Neural progenitor cell (in vitro differentiated cells): ENCODE measurements around the gene SUPT3H.

Experiments used
- EZH2 ChIP-seq: fragments of 200-600 bp; sonication (generic); IDR thresholded peaks from 2 replicates; pipeline ENCODE4 v1.6.1; 2017; ENCODE audit warnings: antibody characterized with exemption, mild to moderate bottlenecking, moderate library complexity
- TF ChIP-seq, protein P1 (sequence below): fragments of 200-600 bp; sonication (generic); IDR thresholded peaks from 2 replicates; pipeline ENCODE4 v1.5.1; 2017; ENCODE audit warnings: antibody characterized with exemption, mild to moderate bottlenecking

DNA sequence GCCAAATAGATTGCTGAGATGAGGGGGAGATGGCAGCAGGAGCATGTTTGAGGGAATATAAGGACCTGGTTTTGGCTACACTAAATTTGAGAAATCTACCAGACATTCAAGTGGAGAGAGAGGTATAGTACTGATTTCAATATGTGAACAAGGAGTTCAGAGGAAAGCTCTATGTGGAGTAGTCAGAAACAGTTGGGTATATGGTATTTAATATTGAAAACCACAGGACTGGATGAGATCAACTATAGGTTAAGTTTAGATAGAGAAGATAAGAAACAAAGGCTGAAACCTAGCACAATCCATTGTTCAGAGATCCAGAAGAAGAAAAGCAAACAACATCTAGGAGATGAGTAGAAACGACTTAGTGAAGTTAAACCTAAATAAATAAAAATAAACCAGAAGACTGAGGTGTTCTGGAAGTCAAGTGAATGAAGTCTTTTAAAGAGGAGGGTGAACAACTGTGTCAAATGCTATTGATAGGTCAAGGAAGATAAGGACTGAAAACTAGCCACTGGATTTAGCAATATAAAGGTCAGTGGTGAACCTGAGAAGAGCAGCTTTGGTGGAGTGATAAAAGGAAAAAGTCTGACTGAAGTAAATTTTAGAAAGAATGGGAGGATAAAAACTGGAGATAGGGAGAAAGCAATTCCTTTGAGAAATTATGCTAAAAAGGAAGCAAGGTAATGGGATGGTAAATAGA, 170.8 kb downstream of the SUPT3H start:
- TF ChIP-seq EZH2 = no peak
- TF ChIP-seq, protein P1, sequence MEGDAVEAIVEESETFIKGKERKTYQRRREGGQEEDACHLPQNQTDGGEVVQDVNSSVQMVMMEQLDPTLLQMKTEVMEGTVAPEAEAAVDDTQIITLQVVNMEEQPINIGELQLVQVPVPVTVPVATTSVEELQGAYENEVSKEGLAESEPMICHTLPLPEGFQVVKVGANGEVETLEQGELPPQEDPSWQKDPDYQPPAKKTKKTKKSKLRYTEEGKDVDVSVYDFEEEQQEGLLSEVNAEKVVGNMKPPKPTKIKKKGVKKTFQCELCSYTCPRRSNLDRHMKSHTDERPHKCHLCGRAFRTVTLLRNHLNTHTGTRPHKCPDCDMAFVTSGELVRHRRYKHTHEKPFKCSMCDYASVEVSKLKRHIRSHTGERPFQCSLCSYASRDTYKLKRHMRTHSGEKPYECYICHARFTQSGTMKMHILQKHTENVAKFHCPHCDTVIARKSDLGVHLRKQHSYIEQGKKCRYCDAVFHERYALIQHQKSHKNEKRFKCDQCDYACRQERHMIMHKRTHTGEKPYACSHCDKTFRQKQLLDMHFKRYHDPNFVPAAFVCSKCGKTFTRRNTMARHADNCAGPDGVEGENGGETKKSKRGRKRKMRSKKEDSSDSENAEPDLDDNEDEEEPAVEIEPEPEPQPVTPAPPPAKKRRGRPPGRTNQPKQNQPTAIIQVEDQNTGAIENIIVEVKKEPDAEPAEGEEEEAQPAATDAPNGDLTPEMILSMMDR = no peak
